ENCODE measurements around the gene TLR10.

DNA sequence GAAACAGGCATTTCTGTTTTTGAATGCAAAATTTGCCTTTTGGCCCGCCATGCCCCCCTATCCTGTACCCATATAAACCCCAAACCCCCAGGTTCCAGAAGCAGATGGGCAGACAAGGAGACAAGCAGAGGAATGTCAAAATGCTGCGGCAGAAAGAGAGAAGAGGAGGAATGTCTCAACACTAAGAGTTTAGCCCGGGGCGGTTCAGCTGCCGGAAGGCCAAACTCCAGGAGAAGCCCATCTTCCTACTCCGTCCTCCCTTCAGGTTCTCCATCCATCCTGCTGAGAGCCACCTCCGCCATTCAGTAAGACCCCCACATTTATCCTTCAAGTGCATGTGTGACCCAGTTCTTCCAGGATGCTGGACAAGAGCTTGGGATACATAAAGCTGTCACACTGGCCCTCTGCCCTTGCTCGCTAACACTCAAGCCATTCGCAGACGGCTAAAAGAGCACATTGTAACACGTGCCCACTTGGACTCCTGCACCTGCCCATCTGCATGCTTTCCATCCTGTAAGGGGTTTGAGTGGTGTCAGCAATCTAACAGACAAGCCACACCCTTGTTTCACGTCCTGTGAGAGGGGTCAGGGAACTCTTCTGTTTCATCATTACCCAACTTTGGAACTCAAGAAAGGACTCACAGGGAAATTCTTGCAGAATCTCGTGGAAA is 31.3 kb downstream of the TLR10 start:
- TF ChIP-seq CTCF (conservative IDR thresholded peaks at IDR 0.05; ENCODE audit: low read length) (no peak), EZH2phosphoT487 (IDR thresholded peaks at IDR 0.05; ENCODE audit: borderline replicate concordance) (no peak)
